ENCODE data around the gene GAK.

Gene GAK

DNA sequence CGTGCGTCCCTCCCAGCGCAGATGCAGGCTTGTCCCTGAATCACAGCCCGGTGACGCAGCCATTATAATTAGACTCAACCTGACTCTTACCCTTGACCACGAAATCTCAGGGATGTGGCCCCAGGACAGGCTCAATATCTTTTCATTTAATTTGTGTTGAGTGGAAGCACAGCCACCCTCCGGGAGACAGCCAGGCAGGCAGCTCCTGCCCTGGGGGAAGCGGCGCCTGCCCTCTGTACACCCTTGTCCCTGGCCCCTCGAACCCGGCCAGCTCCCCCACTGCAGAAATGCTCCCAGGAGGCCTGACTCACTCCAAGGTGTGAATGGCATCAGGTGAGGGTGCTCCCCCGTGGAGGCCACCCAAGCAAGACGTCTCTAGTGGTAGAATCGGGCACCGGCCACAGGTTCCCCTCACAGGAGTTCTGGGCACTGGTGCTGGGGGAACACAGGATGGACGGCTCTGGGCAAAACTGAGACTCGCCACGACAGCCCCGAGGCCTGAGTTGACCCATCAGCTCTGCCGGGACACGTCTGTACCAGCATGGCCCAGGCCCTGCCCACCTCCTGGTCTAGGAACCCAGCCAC, 108.8 kb downstream of the GAK start:
- TF ChIP-seq, protein P1, sequence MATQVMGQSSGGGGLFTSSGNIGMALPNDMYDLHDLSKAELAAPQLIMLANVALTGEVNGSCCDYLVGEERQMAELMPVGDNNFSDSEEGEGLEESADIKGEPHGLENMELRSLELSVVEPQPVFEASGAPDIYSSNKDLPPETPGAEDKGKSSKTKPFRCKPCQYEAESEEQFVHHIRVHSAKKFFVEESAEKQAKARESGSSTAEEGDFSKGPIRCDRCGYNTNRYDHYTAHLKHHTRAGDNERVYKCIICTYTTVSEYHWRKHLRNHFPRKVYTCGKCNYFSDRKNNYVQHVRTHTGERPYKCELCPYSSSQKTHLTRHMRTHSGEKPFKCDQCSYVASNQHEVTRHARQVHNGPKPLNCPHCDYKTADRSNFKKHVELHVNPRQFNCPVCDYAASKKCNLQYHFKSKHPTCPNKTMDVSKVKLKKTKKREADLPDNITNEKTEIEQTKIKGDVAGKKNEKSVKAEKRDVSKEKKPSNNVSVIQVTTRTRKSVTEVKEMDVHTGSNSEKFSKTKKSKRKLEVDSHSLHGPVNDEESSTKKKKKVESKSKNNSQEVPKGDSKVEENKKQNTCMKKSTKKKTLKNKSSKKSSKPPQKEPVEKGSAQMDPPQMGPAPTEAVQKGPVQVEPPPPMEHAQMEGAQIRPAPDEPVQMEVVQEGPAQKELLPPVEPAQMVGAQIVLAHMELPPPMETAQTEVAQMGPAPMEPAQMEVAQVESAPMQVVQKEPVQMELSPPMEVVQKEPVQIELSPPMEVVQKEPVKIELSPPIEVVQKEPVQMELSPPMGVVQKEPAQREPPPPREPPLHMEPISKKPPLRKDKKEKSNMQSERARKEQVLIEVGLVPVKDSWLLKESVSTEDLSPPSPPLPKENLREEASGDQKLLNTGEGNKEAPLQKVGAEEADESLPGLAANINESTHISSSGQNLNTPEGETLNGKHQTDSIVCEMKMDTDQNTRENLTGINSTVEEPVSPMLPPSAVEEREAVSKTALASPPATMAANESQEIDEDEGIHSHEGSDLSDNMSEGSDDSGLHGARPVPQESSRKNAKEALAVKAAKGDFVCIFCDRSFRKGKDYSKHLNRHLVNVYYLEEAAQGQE (IDR thresholded peaks at IDR 0.05; ENCODE audit: insufficient read depth in 1 of 2, low read depth in 2 of 2, low read length in 2 of 2): no peak
- no peak for TF ChIP-seq TAF1 (IDR thresholded peaks at IDR 0.05; ENCODE audit: borderline replicate concordance, insufficient read depth, low read length)
- TF ChIP-seq SIN3A (IDR thresholded peaks at IDR 0.05; ENCODE audit: borderline replicate concordance, insufficient read depth, low read length): no peak
- TF ChIP-seq FOXP2 (optimal IDR thresholded peaks at IDR 0.05; ENCODE audit: borderline replicate concordance, extremely low read depth, extremely low read length, insufficient read depth): no peak
- TF ChIP-seq POLR2AphosphoS5 (IDR thresholded peaks at IDR 0.05; ENCODE audit: low read depth, low read length): no peak

DNA sequence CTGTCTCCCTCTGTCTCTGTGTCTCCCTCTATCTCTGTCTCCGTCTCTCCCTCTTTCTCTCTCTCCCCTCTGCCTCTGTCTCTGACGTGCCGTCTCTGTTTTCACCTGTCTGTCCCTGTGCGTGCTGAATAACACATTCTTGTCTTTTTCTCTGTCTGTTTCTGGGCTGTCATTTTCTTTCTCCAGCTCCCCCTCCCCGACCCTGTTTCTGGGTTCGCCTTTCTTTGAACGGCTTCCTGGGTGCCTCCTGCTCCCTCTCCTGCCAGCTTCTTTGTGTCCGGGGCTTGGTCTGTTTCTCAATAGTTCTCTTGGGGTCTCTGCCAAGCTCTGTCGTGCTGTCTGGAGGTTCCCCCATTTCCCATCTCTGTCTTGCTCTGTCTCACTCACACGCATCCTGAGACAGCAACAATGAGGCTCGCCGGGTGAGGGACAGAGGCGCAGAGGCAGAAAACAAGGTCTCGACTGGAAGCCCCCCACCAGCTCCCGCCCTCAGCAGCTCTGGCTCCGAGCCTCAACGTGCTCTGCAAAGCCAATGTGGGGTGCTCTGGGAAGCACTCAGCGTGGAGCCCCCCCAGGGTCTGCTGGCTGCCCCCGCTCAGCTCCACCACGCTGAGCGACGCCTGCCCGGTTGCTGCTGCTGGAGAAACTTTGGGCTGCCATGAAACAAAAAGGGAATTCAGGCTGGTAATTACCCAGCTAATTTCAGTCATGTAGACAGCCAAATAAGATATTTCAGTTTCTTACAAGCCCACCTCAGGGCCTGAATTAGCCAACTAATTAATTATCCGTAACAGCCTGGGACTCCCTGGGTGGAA, 109.5 kb downstream of the GAK start:
- TF ChIP-seq TAF1 (IDR thresholded peaks at IDR 0.05; ENCODE audit: borderline replicate concordance, insufficient read depth, low read length): no peak

DNA sequence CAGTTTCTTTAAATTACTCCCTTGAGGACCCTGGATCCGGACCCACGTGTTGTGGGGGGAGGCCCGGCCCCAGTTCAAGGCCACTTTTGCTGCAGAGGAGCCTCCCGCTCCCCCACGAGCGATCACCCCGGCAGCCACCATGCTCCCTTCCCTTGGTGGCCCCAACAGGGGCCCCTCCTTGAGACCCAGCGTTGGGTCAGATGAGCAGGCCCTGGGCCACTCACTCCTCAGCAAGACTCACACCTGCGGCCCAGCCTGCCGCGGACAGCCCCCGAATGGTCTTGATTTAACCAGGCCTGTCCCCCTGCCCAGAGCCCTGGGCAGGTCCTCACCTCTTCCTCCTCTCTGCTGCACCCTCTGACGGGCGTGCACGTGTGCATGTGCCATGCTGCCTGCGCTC, 110.5 kb downstream of the GAK start:
- TF ChIP-seq FOXP2 (optimal IDR thresholded peaks at IDR 0.05; ENCODE audit: borderline replicate concordance, extremely low read depth, extremely low read length, insufficient read depth): no peak
- TF ChIP-seq POLR2AphosphoS5 (IDR thresholded peaks at IDR 0.05; ENCODE audit: low read depth, low read length): no peak
- no peak for TF ChIP-seq TAF1 (IDR thresholded peaks at IDR 0.05; ENCODE audit: borderline replicate concordance, insufficient read depth, low read length)
- TF ChIP-seq, protein P1 (IDR thresholded peaks at IDR 0.05; ENCODE audit: insufficient read depth in 1 of 2, low read depth in 2 of 2, low read length in 2 of 2): no peak
- no peak for TF ChIP-seq SIN3A (IDR thresholded peaks at IDR 0.05; ENCODE audit: borderline replicate concordance, insufficient read depth, low read length)

DNA sequence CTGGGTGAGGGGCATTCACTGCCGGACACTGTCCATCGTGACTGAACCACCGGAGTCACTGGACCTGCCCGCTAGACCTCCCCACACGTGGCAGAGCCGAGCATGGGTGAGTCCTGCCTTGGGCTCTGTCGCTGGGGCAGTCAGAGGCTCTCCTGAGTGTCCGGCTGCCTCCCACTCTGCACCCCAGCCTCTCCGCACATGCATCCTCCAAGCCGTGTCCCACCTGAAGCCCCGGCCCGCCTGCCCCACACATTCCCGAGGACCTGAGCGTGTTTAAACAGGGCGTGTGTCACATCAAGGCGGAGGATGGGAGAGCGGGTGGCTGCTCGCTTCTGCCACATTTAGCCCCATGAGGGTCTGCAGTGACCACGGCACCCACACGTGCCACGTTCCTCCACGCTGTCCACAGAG, 110.9 kb downstream of the GAK start:
- no peak for TF ChIP-seq FOXP2 (optimal IDR thresholded peaks at IDR 0.05; ENCODE audit: borderline replicate concordance, extremely low read depth, extremely low read length, insufficient read depth)
- no peak for TF ChIP-seq TAF1 (IDR thresholded peaks at IDR 0.05; ENCODE audit: borderline replicate concordance, insufficient read depth, low read length)
- TF ChIP-seq, protein P1 (IDR thresholded peaks at IDR 0.05; ENCODE audit: insufficient read depth in 1 of 2, low read depth in 2 of 2, low read length in 2 of 2): no peak
- no peak for TF ChIP-seq POLR2AphosphoS5 (IDR thresholded peaks at IDR 0.05; ENCODE audit: low read depth, low read length)
- TF ChIP-seq SIN3A (IDR thresholded peaks at IDR 0.05; ENCODE audit: borderline replicate concordance, insufficient read depth, low read length): no peak

DNA sequence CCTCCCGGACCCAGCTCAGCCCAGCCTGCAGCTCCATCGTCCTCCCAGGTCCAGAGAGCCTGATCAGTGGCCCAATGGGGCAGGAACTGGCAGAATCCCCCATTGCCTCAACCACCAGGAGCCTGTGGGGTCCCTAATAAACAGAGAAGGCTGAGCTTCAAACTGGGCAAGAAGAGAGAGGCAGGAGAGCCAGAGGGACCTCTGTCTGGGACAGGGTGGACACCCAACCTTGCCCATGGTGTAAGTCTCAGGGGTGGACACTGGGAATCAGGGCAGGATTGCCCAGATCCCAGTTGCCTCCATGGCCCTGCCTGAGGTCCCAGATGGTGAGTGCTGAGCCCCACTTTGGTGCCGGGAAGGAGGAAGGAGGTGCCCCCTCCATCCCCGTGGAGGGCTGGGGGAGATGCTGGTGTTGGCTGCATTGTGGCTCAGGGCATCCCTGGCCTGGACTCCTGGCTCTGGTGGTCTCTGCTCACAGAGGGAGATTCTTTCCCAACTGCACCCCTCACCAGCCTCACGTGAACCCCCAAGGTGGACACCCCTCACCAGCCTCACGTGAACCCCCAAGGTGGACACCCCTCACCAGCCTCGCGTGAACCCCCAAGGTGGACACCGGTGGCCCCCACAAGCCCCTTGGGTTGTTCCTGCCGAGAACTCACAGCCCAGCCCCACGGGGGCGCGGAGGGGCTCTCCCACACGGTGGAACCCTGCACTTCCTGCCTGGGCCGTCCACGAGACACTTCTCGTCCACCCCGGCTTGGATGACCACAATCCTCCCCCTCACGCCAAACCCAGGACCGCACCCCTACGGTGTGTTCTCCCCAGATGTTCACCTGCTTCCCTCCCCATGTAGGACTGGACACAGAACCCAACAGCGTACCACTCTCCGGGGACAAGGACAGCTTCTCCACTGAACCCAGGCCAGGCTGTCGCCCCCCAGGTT, 111.6 kb downstream of the GAK start:
- no peak for TF ChIP-seq SIN3A (IDR thresholded peaks at IDR 0.05; ENCODE audit: borderline replicate concordance, insufficient read depth, low read length)
- TF ChIP-seq POLR2AphosphoS5 (IDR thresholded peaks at IDR 0.05; ENCODE audit: low read depth, low read length): no peak
- TF ChIP-seq FOXP2 (optimal IDR thresholded peaks at IDR 0.05; ENCODE audit: borderline replicate concordance, extremely low read depth, extremely low read length, insufficient read depth): no peak
- TF ChIP-seq, protein P1 (IDR thresholded peaks at IDR 0.05; ENCODE audit: insufficient read depth in 1 of 2, low read depth in 2 of 2, low read length in 2 of 2): no peak
- TF ChIP-seq TAF1 (IDR thresholded peaks at IDR 0.05; ENCODE audit: borderline replicate concordance, insufficient read depth, low read length): no peak
